Stimulated activated CD4-positive, alpha-beta T cell treated with anti-CD3 and anti-CD28 coated beads, Interleukin-1b, Interleukin-23, amount 100 ng/mL, for 4 hours (primary cell): ENCODE data around the gene JPH2.
"Not testable (repeated sequence)": the region's sequence is repeated elsewhere in the genome, so short reads cannot be mapped to it uniquely, and the experiment has no call there.

Experiments
- DNase-seq, 2 donors: peaks; one replicate each; pipeline ENCODE4 v3.0.0-alpha.2; 2020; ENCODE audit warnings: low read depth in 2 of 2

Gene JPH2

GRCh38 chr20:44187054-44187771 is at the start of gene JPH2:
Gene JPH2 (minus strand): TSS chr20:44187188. CDS start chr20:44186705, 483 bp downstream.
- no peak for DNase-seq

- no peak for DNase-seq
Observed at GRCh38 chr20:44235702-44236101, 48.7 kb upstream of the JPH2 start.

- no peak for DNase-seq
Observed at GRCh38 chr20:44234566-44235317, 47.8 kb upstream of the JPH2 start.

- no peak for DNase-seq
Observed at GRCh38 chr20:44233436-44234016, 46.5 kb upstream of the JPH2 start.

GRCh38 chr20:44232469-44232856 is 45.5 kb upstream of the JPH2 start:
- DNase-seq, result not testable (repeated sequence)

GRCh38 chr20:44231713-44232468 is 44.9 kb upstream of the JPH2 start:
- no peak for DNase-seq

GRCh38 chr20:44231193-44231592 is 44.2 kb upstream of the JPH2 start:
- DNase-seq, result no peak

- no peak for DNase-seq
Observed at GRCh38 chr20:44228465-44229258, 41.7 kb upstream of the JPH2 start.

- no peak for DNase-seq
Observed at GRCh38 chr20:44224637-44225036, 37.6 kb upstream of the JPH2 start.

GRCh38 chr20:44223721-44224120 is 36.7 kb upstream of the JPH2 start:
- DNase-seq, result no peak

GRCh38 chr20:44222633-44223368 is 35.8 kb upstream of the JPH2 start:
- no peak for DNase-seq

- DNase-seq, result no peak
Observed at GRCh38 chr20:44222027-44222426, 35.0 kb upstream of the JPH2 start.

- DNase-seq, result no peak
Observed at GRCh38 chr20:44221368-44221954, 34.5 kb upstream of the JPH2 start.

GRCh38 chr20:44219791-44220190 is 32.8 kb upstream of the JPH2 start:
- DNase-seq, result no peak

GRCh38 chr20:44219170-44219730 is 32.3 kb upstream of the JPH2 start:
- no peak for DNase-seq

GRCh38 chr20:44218446-44218845 is 31.5 kb upstream of the JPH2 start:
- DNase-seq, result no peak

- peak; percentile 44 to 62 for DNase-seq
Observed at GRCh38 chr20:44217342-44218092, 30.5 kb upstream of the JPH2 start.

- peak; percentile 61 for DNase-seq
Observed at GRCh38 chr20:44215125-44215524, 28.1 kb upstream of the JPH2 start.

GRCh38 chr20:44212792-44213191 is 25.8 kb upstream of the JPH2 start:
- no peak for DNase-seq
